ENCODE results near the gene SRD5A3. TPM values are rescaled to one million over a fixed set of nuclear protein-coding genes. Genes with fewer than 3 reads are reported as not detected.
"Not testable (repeated sequence)": the region's sequence is repeated elsewhere in the genome, so short reads cannot be mapped to it uniquely, and the experiment has no call there.

Gene SRD5A3
- total and polyA plus RNA-seq, 2 donors (not counting 3 experiments of a cell fraction or from before 2014, with no cell fraction given) = 23.6 to 24.3 TPM

DNA sequence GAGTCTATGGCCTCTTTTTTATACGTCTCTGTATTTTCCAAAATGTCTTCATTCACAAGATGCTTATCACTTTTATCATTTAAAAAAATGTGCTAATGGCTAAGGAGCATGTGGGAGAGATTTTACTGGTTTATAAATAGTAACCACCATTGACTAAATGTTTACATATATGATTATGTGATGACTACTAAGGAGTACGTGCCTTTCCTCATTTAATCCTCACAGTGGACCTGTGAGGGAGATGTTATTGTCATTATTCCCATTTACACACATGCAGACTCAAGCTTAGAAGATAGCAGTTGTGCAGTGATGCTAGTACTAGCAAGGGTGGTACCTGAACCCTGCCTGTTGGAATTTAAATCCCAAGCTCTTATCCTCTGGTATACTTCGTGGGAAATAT is 2.4 kb downstream of the SRD5A3 start:
- no peak overlapping the region for H3K27ac ChIP-seq (ENCODE audit: insufficient read depth, low read depth, low read length)
- no peak overlapping the region for H2AFZ ChIP-seq (ENCODE audit: low read depth, low read length)
- no peaks in the 10 kb centered on the region for H3K36me3 ChIP-seq (ENCODE audit: control insufficient read depth in 2 of 2, extremely low read depth in 1 of 2, insufficient read depth in 2 of 2, low read length in 2 of 2)
- no peaks in the 10 kb centered on the region for H3K9me1 ChIP-seq (replicated peaks; ENCODE audit: control insufficient read depth, extremely low read depth, insufficient read depth, low read length)
- intact Hi-C loops (cut with micrococcal nuclease) = no loop called here
- peaks cover 11% of the 10 kb centered on the region for H3K4me1 ChIP-seq (ENCODE audit: control insufficient read depth, extremely low read depth, insufficient read depth, low read length)
- FAIRE-seq = no peak
- H3K9ac ChIP-seq (replicated peaks; ENCODE audit: extremely low read depth, insufficient read depth, low read length) = no peak overlapping the region
- no peaks in the 10 kb centered on the region for H3K9me3 ChIP-seq (replicated peaks; ENCODE audit: control insufficient read depth, insufficient read depth, low read length)
- no peak overlapping the region for H3K4me2 ChIP-seq (ENCODE audit: insufficient read depth, low read length)
- no peak overlapping the region for H3K4me3 ChIP-seq (replicated peaks in 1 of 3; ENCODE audit: insufficient read depth in 1 of 3, low read depth in 1 of 3, low read length in 3 of 3)
- BruUV-seq (replicated peaks) = no TSS peak
- no peaks in the 10 kb centered on the region for H4K20me1 ChIP-seq (replicated peaks; ENCODE audit: control insufficient read depth, extremely low read depth, insufficient read depth, low read length)
- no peaks in the 10 kb centered on the region for H3K79me2 ChIP-seq (ENCODE audit: control insufficient read depth, insufficient read depth, low read length)
- dilution Hi-C loops (cut with MboI; ENCODE audit: extremely low pct_ligation_motif_present, low sequenced_read_pairs) = no loop called here
- no peak for DNase-seq (ENCODE audit: low read depth, low spot score)
- TF ChIP-seq EZH2 (IDR thresholded peaks at IDR 0.05; ENCODE audit: borderline replicate concordance, low read depth, low read length, severe bottlenecking) (no peak), GATA2 (IDR thresholded peaks at IDR 0.05; ENCODE audit: insufficient read depth, insufficient read length, low read depth, low read length) (no peak), JUN (IDR thresholded peaks at IDR 0.05; ENCODE audit: borderline replicate concordance, insufficient read depth, insufficient read length, low read depth) (no peak)
- CTCF ChIA-PET = interaction anchor here (1.8 to 5.2 kb wide), 2 partner anchors 197 to 206 kb away, joined by 8 to 35 read pairs; no protein-coding TSS in a partner anchor
- POLR2A ChIA-PET = no interaction called here
- no peaks in the 10 kb centered on the region for H3K27me3 ChIP-seq (ENCODE audit: control insufficient read depth in 2 of 2, insufficient read depth in 2 of 2, low read length in 2 of 2)

DNA sequence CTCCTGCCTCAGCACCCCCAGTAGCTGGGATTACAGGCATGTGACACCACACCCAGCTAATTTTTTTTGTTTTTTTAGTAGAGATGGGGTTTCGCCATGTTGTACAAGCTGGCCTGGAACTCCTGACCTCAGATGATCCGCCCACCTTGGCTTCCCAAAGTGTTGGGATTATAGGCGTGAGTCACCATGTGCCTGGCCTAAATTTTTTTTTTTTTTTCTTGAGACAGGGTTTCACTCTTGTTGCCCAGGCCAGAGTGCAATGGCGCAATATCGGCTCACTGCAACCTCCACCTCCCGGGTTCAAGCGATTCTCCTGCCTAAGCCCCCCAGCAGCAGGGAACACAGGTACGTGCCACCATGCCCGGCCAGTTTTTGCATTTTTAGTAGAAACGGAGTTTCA is 4.8 kb downstream of the SRD5A3 start:
- intact Hi-C loops (cut with micrococcal nuclease); H3K36me3 ChIP-seq (ENCODE audit: control insufficient read depth in 2 of 2, extremely low read depth in 1 of 2, insufficient read depth in 2 of 2, low read length in 2 of 2); H2AFZ ChIP-seq (ENCODE audit: low read depth, low read length); dilution Hi-C loops (cut with MboI; ENCODE audit: extremely low pct_ligation_motif_present, low sequenced_read_pairs); H3K9me3 ChIP-seq (replicated peaks; ENCODE audit: control insufficient read depth, insufficient read depth, low read length); H3K4me1 ChIP-seq (ENCODE audit: control insufficient read depth, extremely low read depth, insufficient read depth, low read length); FAIRE-seq; H4K20me1 ChIP-seq (replicated peaks; ENCODE audit: control insufficient read depth, extremely low read depth, insufficient read depth, low read length); H3K4me2 ChIP-seq (ENCODE audit: insufficient read depth, low read length); H3K9me1 ChIP-seq (replicated peaks; ENCODE audit: control insufficient read depth, extremely low read depth, insufficient read depth, low read length); H3K9ac ChIP-seq (replicated peaks; ENCODE audit: extremely low read depth, insufficient read depth, low read length); DNase-seq (ENCODE audit: low read depth, low spot score); H3K79me2 ChIP-seq (ENCODE audit: control insufficient read depth, insufficient read depth, low read length); H3K27me3 ChIP-seq (ENCODE audit: control insufficient read depth in 2 of 2, insufficient read depth in 2 of 2, low read length in 2 of 2); H3K27ac ChIP-seq (ENCODE audit: insufficient read depth, low read depth, low read length); H3K4me3 ChIP-seq (replicated peaks in 1 of 3; ENCODE audit: insufficient read depth in 1 of 3, low read depth in 1 of 3, low read length in 3 of 3); POLR2A ChIA-PET; CTCF ChIA-PET; BruUV-seq (replicated peaks): not testable (repeated sequence)
